H9 (cell line): ENCODE results near the gene TSC2. TPM values are rescaled to one million over a fixed set of nuclear protein-coding genes. Genes with fewer than 3 reads are reported as not detected.

Experiments used
- DNase-seq: peaks from one replicate; pipeline ENCODE4 v3.0.0-alpha.2; 2017
- H2AFZ ChIP-seq: one replicate; pipeline ENCODE4 v1.6.1; 2013; ENCODE audit warnings: mild to moderate bottlenecking, low read length, control low read depth, moderate library complexity
- H2AK5ac ChIP-seq: 2 replicates; pipeline ENCODE4 v1.6.1; 2013; ENCODE audit warnings: low read length, control low read depth, mixed read lengths; ENCODE audit not compliant: insufficient read length
- H2BK120ac ChIP-seq: one replicate; pipeline ENCODE4 v1.6.1; 2013; ENCODE audit warnings: low read depth, mild to moderate bottlenecking, low read length, control low read depth, inconsistent platforms; ENCODE audit not compliant: poor library complexity, severe bottlenecking
- H2BK12ac ChIP-seq: 2 replicates; pipeline ENCODE4 v1.6.1; 2013; ENCODE audit warnings: low read length, control low read depth, mixed read lengths, low read depth; ENCODE audit not compliant: insufficient read length
- H2BK15ac ChIP-seq: 2 replicates; pipeline ENCODE4 v1.6.1; 2013; ENCODE audit warnings: low read depth, low read length, control low read depth
- H2BK20ac ChIP-seq: one replicate; pipeline ENCODE4 v1.6.1; 2013; ENCODE audit warnings: low read depth, mild to moderate bottlenecking, low read length, control low read depth, inconsistent platforms; ENCODE audit not compliant: poor library complexity, severe bottlenecking
- H2BK5ac ChIP-seq: 2 replicates; pipeline ENCODE4 v1.6.1; 2013; ENCODE audit warnings: low read length, control low read depth, mixed read lengths; ENCODE audit not compliant: insufficient read length
- H3K14ac ChIP-seq: 2 replicates; pipeline ENCODE4 v1.6.1; 2013; ENCODE audit warnings: low read length, control low read depth; ENCODE audit not compliant: insufficient read depth
- H3K18ac ChIP-seq: 2 replicates; pipeline ENCODE4 v1.6.1; 2013; ENCODE audit warnings: low read depth, mild to moderate bottlenecking, mixed read lengths, low read length, control low read depth; ENCODE audit not compliant: insufficient read length
- H3K23ac ChIP-seq: 2 replicates; pipeline ENCODE4 v1.6.1; 2013; ENCODE audit warnings: low read length, control low read depth, mixed read lengths, low read depth; ENCODE audit not compliant: insufficient read length
- H3K23me2 ChIP-seq: 2 replicates; pipeline ENCODE4 v1.6.1; 2013; ENCODE audit warnings: low read depth, mild to moderate bottlenecking, mixed read lengths, low read length, control low read depth; ENCODE audit not compliant: insufficient read length, poor library complexity, severe bottlenecking
- H3K27ac ChIP-seq: 2 replicates; pipeline ENCODE4 v1.5.1; 2013; ENCODE audit warnings: low read length, control low read depth, mixed read lengths, low read depth; ENCODE audit not compliant: insufficient read length
- H3K27me3 ChIP-seq: 2 replicates; pipeline ENCODE4 v1.6.1; 2013; ENCODE audit warnings: low read length, control low read depth, inconsistent platforms; ENCODE audit not compliant: insufficient read depth
- H3K4ac ChIP-seq: 2 replicates; pipeline ENCODE4 v1.6.1; 2013; ENCODE audit warnings: low read depth, mild to moderate bottlenecking, control low read depth, inconsistent platforms, low read length, moderate library complexity
- H3K4me1 ChIP-seq: 2 replicates; pipeline ENCODE4 v1.6.1; 2013; ENCODE audit warnings: low read length, control low read depth, inconsistent platforms; ENCODE audit not compliant: insufficient read depth
- H3K4me2 ChIP-seq: 2 replicates; pipeline ENCODE4 v1.6.1; 2013; ENCODE audit warnings: low read length, control low read depth, mixed read lengths; ENCODE audit not compliant: insufficient read length, insufficient read depth
- H3K56ac ChIP-seq: 2 replicates; pipeline ENCODE4 v1.6.1; 2013; ENCODE audit warnings: low read depth, mild to moderate bottlenecking, mixed read lengths, low read length, control low read depth; ENCODE audit not compliant: insufficient read length
- H3K79me1 ChIP-seq: 2 replicates; pipeline ENCODE4 v1.6.1; 2013; ENCODE audit warnings: low read depth, mild to moderate bottlenecking, moderate library complexity, low read length, control low read depth, inconsistent platforms; ENCODE audit not compliant: insufficient read depth, poor library complexity, severe bottlenecking
- H3K79me2 ChIP-seq: 2 replicates; pipeline ENCODE4 v1.6.1; 2013; ENCODE audit warnings: low read length, control low read depth, inconsistent platforms; ENCODE audit not compliant: insufficient read depth
- H3K9ac ChIP-seq: 2 replicates; pipeline ENCODE4 v1.6.1; 2013; ENCODE audit warnings: low read length, control low read depth, mixed read lengths; ENCODE audit not compliant: insufficient read length; ENCODE audit errors: extremely low read depth
- H3K9me3 ChIP-seq: one replicate; pipeline ENCODE4 v1.6.1; 2013; ENCODE audit warnings: low read depth, low read length, inconsistent platforms; ENCODE audit not compliant: control insufficient read depth
- H3T11ph ChIP-seq: one replicate; pipeline ENCODE4 v1.6.1; 2013; ENCODE audit warnings: mild to moderate bottlenecking, low read length, control low read depth, inconsistent platforms
- H4K20me1 ChIP-seq: one replicate; pipeline ENCODE4 v1.6.1; 2013; ENCODE audit not compliant: control insufficient read depth, insufficient read length, insufficient read depth
- H4K5ac ChIP-seq: 2 replicates; pipeline ENCODE4 v1.6.1; 2013; ENCODE audit warnings: low read depth, mild to moderate bottlenecking, mixed read lengths, low read length, control low read depth; ENCODE audit not compliant: insufficient read length
- H4K8ac ChIP-seq: replicated peaks from 2 replicates; pipeline ENCODE4 v1.6.1; 2013; ENCODE audit warnings: low read length, control low read depth, mixed read lengths, low read depth; ENCODE audit not compliant: insufficient read length
- H4K91ac ChIP-seq: 2 replicates; pipeline ENCODE4 v1.6.1; 2013; ENCODE audit warnings: low read depth, mild to moderate bottlenecking, moderate library complexity, mixed read lengths, low read length, control low read depth; ENCODE audit not compliant: insufficient read length
- H3K27ac Mint-ChIP-seq, 3 experiments: 2 replicates in 2 of 3; 3 replicates in 1 of 3; pipeline ENCODE4 v1.8.0; 2020 to 2021; ENCODE audit warnings: mixed read lengths in 3 of 3, mild to moderate bottlenecking in 1 of 3, moderate library complexity in 1 of 3
- H3K27me3 Mint-ChIP-seq: 2 replicates; pipeline ENCODE4 v1.8.0; 2021; ENCODE audit warnings: low read depth, mild to moderate bottlenecking, moderate library complexity, mixed read lengths
- H3K36me3 Mint-ChIP-seq, 3 experiments: 2 replicates in 2 of 3; 3 replicates in 1 of 3; pipeline ENCODE4 v1.8.0; 2020 to 2021; ENCODE audit warnings: low read depth in 3 of 3, mixed read lengths in 3 of 3; ENCODE audit not compliant: insufficient read depth in 1 of 3
- H3K4me1 Mint-ChIP-seq, 2 experiments: 2 replicates each; pipeline ENCODE4 v1.8.0; 2020; ENCODE audit warnings: mixed read lengths in 2 of 2
- H3K4me3 Mint-ChIP-seq, 2 experiments: 2 replicates in 1 of 2; 3 replicates in 1 of 2; pipeline ENCODE4 v1.8.0; 2020 to 2021; ENCODE audit warnings: mild to moderate bottlenecking in 2 of 2, mixed read lengths in 2 of 2, moderate library complexity in 1 of 2
- H3K9me3 Mint-ChIP-seq, 2 experiments: 2 replicates in 1 of 2; 3 replicates in 1 of 2; pipeline ENCODE4 v1.8.0; 2020; ENCODE audit warnings: mild to moderate bottlenecking in 2 of 2, mixed read lengths in 2 of 2, moderate library complexity in 1 of 2
- WGBS: extraction: QIAGEN DNeasy Blood & Tissue Kit; methylation state at CpG from one replicate; pipeline ENCODE4 v1.1.7; 2013; ENCODE audit warnings: missing lambda C conversion rate, low lambda C conversion rate, mixed read lengths; ENCODE audit not compliant: insufficient read length; ENCODE audit errors: extremely low coverage; 5-methylcytosine and 5-hydroxymethylcytosine counted together
- total RNA-seq: library from RNA; stranded (reverse); gene quantifications from 2 replicates; pipeline ENCODE4 v1.2.1, GENCODE V29; 2021
- TF ChIP-seq, protein P1 (sequence below): fragments of 200-600 bp; sonication (generic); conservative IDR thresholded peaks from 3 replicates; pipeline ENCODE4 v1.8.0; 2021; ENCODE audit warnings: antibody characterized with exemption, mild to moderate bottlenecking

The TSC2 gene
- total RNA-seq, 1 experiment from 2014 or later = 122 TPM

GRCh38 chr16:2043667-2044451 is 3.9 kb upstream of the TSC2 start:
- Histone ChIP-seq H2AK5ac (no peak overlapping the region), H3K79me2 (no peaks in the 10 kb centered on the region), H4K8ac (no peak overlapping the region), H3K79me1 (no peaks in the 10 kb centered on the region), H2BK120ac (no peak overlapping the region), H2AFZ (no peak overlapping the region), H3K23me2 (peaks cover 11% of the 10 kb centered on the region), H4K5ac (no peak overlapping the region), H3K4me2 (no peak overlapping the region), H3T11ph (no peak overlapping the region), H3K27ac (no peak overlapping the region), H3K56ac (no peak overlapping the region), H2BK15ac (no peak overlapping the region), H3K9ac (no peak overlapping the region), H2BK12ac (no peak overlapping the region), H3K23ac (no peak overlapping the region), H3K4ac (no peak overlapping the region), H3K14ac (no peak overlapping the region), H4K20me1 (no peaks in the 10 kb centered on the region), H3K4me1 (0 out of 2 replicates have a peak, but pooled peaks cover 3% of the 10 kb centered on the region), H3K27me3 (no peaks in the 10 kb centered on the region), H2BK5ac (no peak overlapping the region), H4K91ac (no peak overlapping the region), H3K18ac (no peak overlapping the region), H3K9me3 (no peaks in the 10 kb centered on the region), H2BK20ac (no peak overlapping the region)
- no peak overlapping the region for H3K4me3 Mint-ChIP-seq
- TF ChIP-seq, protein P1, sequence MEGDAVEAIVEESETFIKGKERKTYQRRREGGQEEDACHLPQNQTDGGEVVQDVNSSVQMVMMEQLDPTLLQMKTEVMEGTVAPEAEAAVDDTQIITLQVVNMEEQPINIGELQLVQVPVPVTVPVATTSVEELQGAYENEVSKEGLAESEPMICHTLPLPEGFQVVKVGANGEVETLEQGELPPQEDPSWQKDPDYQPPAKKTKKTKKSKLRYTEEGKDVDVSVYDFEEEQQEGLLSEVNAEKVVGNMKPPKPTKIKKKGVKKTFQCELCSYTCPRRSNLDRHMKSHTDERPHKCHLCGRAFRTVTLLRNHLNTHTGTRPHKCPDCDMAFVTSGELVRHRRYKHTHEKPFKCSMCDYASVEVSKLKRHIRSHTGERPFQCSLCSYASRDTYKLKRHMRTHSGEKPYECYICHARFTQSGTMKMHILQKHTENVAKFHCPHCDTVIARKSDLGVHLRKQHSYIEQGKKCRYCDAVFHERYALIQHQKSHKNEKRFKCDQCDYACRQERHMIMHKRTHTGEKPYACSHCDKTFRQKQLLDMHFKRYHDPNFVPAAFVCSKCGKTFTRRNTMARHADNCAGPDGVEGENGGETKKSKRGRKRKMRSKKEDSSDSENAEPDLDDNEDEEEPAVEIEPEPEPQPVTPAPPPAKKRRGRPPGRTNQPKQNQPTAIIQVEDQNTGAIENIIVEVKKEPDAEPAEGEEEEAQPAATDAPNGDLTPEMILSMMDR = no peak
- H3K36me3 Mint-ChIP-seq = peaks cover 2 to 5% (median 4%) of the 10 kb centered on the region in 3 experiments; a peak in 5 of 7 replicates
- no peak for DNase-seq
- WGBS = no CpG with 5 or more reads among the region's 26 CpGs
- no peak overlapping the region for H3K27ac Mint-ChIP-seq
- H3K4me1 Mint-ChIP-seq = peaks cover 14 to 22% of the 10 kb centered on the region in 2 experiments
- H3K27me3 Mint-ChIP-seq = no peaks in the 10 kb centered on the region
- no peaks in the 10 kb centered on the region for H3K9me3 Mint-ChIP-seq
